ENCODE data around the gene DNAI2.

Gene DNAI2

DNA sequence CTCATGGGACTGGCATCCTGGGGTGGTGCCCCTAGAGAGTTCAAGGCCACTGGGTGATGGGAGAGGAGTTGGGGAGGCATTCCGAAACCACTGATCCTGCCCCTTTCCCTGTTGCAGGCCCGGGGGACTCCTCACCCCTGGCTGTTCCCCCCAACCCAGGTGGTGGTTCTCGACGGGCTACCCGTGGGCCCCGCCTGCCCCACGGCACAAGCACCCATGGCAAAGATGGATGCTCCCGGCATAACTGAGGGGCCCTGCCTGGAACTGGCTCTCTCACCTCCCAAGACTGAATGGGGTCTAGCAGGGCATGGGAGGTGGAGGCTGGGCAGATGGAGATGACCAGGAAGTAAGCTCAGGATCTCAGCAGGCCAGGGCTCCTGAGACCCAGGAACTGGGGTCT is 81.0 kb downstream of the DNAI2 start:
- no peak for TF ChIP-seq CTCF (IDR thresholded peaks at IDR 0.05; ENCODE audit: insufficient read depth, missing control alignments)
- FAIRE-seq (no peak), DNase-seq (ENCODE audit: insufficient read length, low spot score) (no peak)

DNA sequence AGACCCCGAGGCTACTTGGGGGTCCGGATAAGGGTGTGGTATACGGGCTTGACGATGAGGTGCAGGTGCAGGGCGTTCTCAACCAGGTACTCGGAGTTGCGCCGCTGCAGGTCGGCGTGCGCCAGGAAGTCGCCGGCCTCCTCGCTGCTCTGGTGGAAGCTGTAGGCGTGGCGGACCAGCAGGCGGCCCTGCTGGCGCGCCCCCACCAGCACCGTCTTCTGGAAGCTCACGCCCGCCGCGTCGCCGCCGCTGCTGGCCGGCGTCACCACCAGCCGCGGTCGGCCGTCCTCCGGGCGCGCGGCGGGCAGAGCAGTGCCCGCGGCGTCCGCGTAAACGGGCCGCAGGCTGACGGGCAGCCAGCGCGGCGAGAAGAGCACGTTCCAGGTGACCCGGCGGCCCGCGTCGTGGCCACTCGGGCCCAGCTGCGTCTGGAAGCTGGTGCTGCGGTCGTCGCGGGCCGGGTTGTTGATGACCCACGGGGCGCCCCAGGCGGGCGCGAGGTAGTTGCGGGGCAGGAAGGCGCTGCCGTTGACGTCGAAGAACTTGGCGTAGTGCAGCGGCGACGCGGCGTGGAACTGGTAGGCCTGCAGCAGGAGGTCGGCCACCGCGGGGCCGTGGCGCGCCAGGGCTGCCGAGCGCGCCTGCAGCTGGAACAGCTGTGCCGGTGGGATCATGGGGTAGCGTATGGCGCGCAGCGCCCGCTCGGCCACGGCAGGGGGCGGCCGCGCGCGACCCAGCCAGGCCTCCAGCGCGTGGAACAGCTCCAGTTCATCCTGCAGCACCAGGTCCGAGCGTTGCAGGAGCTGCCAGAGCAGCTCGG is 82.8 kb downstream of the DNAI2 start:
- FAIRE-seq (no peak), DNase-seq (ENCODE audit: insufficient read length, low spot score) (no peak)
- TF ChIP-seq CTCF (IDR thresholded peaks at IDR 0.05; ENCODE audit: insufficient read depth, missing control alignments) = no peak

DNA sequence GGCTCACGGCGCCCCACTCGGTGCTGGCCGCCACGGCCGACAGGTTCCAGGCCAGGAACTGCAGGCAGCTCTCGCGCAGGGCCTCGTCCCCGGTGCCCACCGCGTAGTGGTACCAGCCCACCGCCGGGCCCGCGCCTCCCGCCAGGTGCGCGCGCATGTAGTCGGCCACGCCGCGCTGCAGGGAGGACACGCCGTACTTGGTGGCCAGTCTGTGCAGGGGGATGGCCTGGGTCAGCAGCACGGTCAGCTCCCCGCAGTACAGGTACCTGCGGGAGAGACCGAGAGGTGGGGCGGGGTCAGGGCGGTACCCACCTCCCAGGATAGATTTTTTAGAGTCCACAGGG is 83.4 kb downstream of the DNAI2 start:
- TF ChIP-seq CTCF (IDR thresholded peaks at IDR 0.05; ENCODE audit: insufficient read depth, missing control alignments) = no peak
- FAIRE-seq (no peak), DNase-seq (ENCODE audit: insufficient read length, low spot score) (no peak)

DNA sequence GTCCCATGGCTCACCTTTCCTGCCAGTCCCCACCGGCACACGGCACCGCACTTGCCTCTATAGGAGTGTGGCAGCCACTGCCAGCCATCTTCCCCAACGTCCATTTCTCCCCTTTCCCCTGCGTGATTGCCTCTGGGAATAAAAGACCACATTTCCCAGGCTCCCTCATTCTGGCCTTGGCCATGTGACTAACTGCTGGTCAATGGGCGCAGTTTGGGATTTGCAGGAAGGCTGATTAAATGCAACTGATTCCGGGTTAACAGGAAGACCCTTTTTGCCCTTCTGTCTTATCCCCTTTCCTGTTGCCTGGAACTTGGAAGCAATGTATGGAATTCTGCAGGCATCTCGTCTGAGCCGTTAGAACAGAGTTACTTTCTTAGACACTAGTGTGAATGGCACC is 84.7 kb downstream of the DNAI2 start:
- no peak for TF ChIP-seq CTCF (IDR thresholded peaks at IDR 0.05; ENCODE audit: insufficient read depth, missing control alignments)
- FAIRE-seq (no peak), DNase-seq (ENCODE audit: insufficient read length, low spot score) (no peak)

DNA sequence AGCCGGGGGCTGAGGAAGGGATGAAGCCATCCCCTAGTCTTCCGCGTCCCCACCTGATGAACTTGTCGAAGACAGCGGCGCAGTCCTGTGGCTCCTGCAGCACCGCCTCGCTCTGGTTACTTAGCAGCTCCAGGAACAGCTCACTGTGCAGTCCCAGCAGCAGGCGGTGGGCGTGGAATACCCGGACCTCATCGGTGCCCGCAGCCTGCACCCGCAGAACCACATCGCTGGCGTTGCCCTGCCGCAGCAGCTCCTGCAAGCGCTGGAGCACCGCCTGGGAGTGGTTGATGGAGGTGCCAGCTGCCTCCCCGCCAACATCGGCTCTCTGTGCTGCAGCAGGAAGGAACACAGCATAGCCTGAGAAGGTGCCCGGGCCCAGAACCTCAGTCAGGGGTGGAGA is 85.9 kb downstream of the DNAI2 start:
- no peak for TF ChIP-seq CTCF (IDR thresholded peaks at IDR 0.05; ENCODE audit: insufficient read depth, missing control alignments)

GRCh38 chr17:74360899-74361229 is 86.8 kb downstream of the DNAI2 start:
- DNase-seq (ENCODE audit: insufficient read length, low spot score) (no peak), FAIRE-seq (no peak)
- TF ChIP-seq CTCF (IDR thresholded peaks at IDR 0.05; ENCODE audit: insufficient read depth, missing control alignments) = no peak

More for the DNA sequence above, 85.9 kb downstream of the DNAI2 start:
- no peak for FAIRE-seq
- no peak for DNase-seq (ENCODE audit: insufficient read length, low spot score)

DNA sequence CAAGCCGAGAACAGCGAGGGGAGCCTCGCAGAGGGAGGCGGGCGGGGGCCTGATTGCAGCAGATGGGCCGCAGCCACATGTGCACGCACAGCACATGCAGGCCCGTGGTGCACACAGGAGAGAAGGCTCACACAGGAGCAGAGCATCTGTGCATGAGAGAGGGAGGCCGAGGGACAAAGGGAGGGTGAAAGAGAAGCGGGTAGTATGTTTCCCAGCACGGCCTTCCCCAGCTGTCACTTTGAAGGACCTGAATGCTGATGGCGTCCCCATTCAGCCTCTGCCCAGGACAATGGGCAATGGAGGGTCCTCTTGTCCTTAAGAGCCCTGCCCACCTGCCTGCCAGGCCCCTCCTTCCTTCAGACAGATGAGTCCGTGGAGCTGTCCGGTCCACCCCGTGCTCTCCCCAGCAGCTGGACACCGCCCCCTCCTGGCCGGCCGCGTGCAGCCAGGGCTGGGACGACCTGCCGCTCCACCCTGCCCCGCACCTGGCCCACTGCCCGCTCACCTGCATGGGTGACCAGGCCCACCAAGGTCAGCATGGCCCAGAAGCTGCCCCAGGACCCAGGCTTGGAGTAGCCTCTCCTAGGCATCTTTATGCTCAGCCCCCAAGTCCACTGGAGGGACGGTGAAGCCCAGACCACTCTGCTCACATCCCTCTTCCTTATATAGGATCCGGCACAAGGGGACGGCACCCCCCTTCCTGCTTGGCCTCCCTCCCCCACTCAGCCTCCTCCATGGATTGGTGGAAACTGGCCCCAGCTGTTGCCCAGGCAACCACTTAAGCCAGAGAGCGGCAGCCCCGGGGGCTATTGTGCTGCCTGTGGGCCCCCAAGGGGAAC is 87.4 kb downstream of the DNAI2 start, which contains the start of gene BTBD17:
BTBD17 (minus strand) TSS at position 639 of the 839 bp plus-strand sequence; CDS start at position 590, 49 bp downstream.
- TF ChIP-seq CTCF (IDR thresholded peaks at IDR 0.05; ENCODE audit: insufficient read depth, missing control alignments) = peak; percentile 69
- FAIRE-seq (no peak), DNase-seq (ENCODE audit: insufficient read length, low spot score) (peak; percentile 91)
